DOHH2 (cell line): ENCODE data around the gene SH3GL1.

Experiments used
- H3F3A ChIP-seq: fragments of 200-600 bp; sonication (generic), shearing (Covaris generic); 2 replicates; pipeline ENCODE4 v1.6.0; 2016; ENCODE audit warnings: antibody characterized with exemption, mild to moderate bottlenecking; ENCODE audit not compliant: control insufficient read depth, insufficient read depth
- H3K27ac ChIP-seq: fragments of 200-600 bp; sonication (generic); 2 replicates; pipeline ENCODE4 v1.5.1; 2014; ENCODE audit warnings: low read depth, mild to moderate bottlenecking, low read length, moderate library complexity
- H3K27me3 ChIP-seq: fragments of 200-600 bp; sonication (generic); 2 replicates; pipeline ENCODE4 v1.6.1; 2014; ENCODE audit warnings: mild to moderate bottlenecking, low read length, mixed read lengths; ENCODE audit not compliant: control insufficient read depth
- H3K36me3 ChIP-seq: fragments of 200-600 bp; sonication (generic); 2 replicates; pipeline ENCODE4 v1.6.1; 2014; ENCODE audit warnings: mild to moderate bottlenecking, low read length, moderate library complexity, mixed read lengths; ENCODE audit not compliant: control insufficient read depth
- H3K4me1 ChIP-seq: fragments of 200-600 bp; sonication (generic); 2 replicates; pipeline ENCODE4 v1.6.1; 2014; ENCODE audit warnings: mild to moderate bottlenecking, low read length, mixed read lengths; ENCODE audit not compliant: control insufficient read depth
- H3K4me2 ChIP-seq: fragments of 200-600 bp; sonication (generic); 2 replicates; pipeline ENCODE4 v1.6.0; 2014; ENCODE audit warnings: mild to moderate bottlenecking, low read length, moderate library complexity
- H3K4me3 ChIP-seq: fragments of 200-600 bp; sonication (generic); 2 replicates; pipeline ENCODE4 v1.5.1; 2014; ENCODE audit warnings: mild to moderate bottlenecking, low read length, mixed read lengths
- H3K79me2 ChIP-seq: fragments of 200-600 bp; sonication (generic); 2 replicates; pipeline ENCODE4 v1.6.1; 2014; ENCODE audit warnings: mild to moderate bottlenecking, low read length, mixed read lengths; ENCODE audit not compliant: control insufficient read depth
- H3K9me2 ChIP-seq: fragments of 200-600 bp; sonication (generic); replicated peaks from 2 replicates; pipeline ENCODE4 v1.6.1; 2014; ENCODE audit warnings: mild to moderate bottlenecking, low read length, mixed read lengths; ENCODE audit not compliant: control insufficient read depth
- H3K9me3 ChIP-seq: fragments of 200-600 bp; sonication (generic); 2 replicates; pipeline ENCODE4 v1.6.1; 2014; ENCODE audit warnings: antibody characterized with exemption, low read length, mixed read lengths; ENCODE audit not compliant: control insufficient read depth, insufficient read depth
- H4K20me1 ChIP-seq: fragments of 200-600 bp; sonication (generic); 2 replicates; pipeline ENCODE4 v1.6.0; 2014; ENCODE audit warnings: low read depth, mild to moderate bottlenecking, antibody characterized with exemption, low read length, moderate library complexity; ENCODE audit not compliant: control insufficient read depth, insufficient read depth
- EZH2phosphoT487 ChIP-seq: fragments of 200-600 bp; sonication (generic); IDR thresholded peaks from 2 replicates; pipeline ENCODE4 v1.6.1; 2017; ENCODE audit warnings: borderline replicate concordance, mild to moderate bottlenecking, antibody characterized with exemption, low read length, moderate library complexity, mixed read lengths
- TF ChIP-seq, protein P1 (sequence below): fragments of 200-600 bp; sonication (generic); IDR thresholded peaks from one replicate; pipeline ENCODE4 v1.5.1; 2014; ENCODE audit warnings: antibody characterized with exemption, mild to moderate bottlenecking, low read depth, low read length; ENCODE audit not compliant: poor library complexity, severe bottlenecking

The SH3GL1 gene

DNA sequence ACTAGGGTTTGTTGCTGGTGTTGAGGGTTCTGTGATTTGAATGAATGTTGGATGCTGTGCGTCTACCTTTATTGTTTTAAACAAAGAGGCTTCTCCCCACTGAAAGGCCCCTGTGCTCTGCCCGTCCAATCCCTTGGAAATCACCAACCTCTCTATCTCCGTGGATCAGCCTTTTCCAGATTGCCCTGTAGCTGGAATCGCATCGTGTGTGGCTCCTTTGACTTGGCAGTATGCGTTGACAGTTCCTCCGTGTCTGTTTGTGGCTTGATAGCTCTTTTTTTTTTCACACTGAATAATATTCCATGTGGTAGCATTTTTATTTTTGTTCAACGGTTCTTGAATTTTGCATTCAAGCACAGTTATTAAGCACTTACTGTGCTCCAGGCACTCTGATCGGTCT lies 34.0 kb upstream of the SH3GL1 start:
- H3K9me3 ChIP-seq, result no peaks in the 10 kb centered on the region
- no peak overlapping the region; the same call in 1 of the 2 replicates for H3K27ac ChIP-seq
- H3F3A ChIP-seq, result no peaks in the 10 kb centered on the region
- no peak overlapping the region for H3K4me2 ChIP-seq
- no peak overlapping the region for H3K4me3 ChIP-seq
- no peaks in the 10 kb centered on the region for H3K9me2 ChIP-seq
- H3K79me2 ChIP-seq, result peaks cover 79% of the 10 kb centered on the region
- H4K20me1 ChIP-seq, result peaks cover 8% of the 10 kb centered on the region; the same call in 1 of the 2 replicates
- H3K4me1 ChIP-seq, result peaks cover 40% of the 10 kb centered on the region
- H3K27me3 ChIP-seq, result no peaks in the 10 kb centered on the region
- TF ChIP-seq EZH2phosphoT487, result no peak
- TF ChIP-seq, protein P1, sequence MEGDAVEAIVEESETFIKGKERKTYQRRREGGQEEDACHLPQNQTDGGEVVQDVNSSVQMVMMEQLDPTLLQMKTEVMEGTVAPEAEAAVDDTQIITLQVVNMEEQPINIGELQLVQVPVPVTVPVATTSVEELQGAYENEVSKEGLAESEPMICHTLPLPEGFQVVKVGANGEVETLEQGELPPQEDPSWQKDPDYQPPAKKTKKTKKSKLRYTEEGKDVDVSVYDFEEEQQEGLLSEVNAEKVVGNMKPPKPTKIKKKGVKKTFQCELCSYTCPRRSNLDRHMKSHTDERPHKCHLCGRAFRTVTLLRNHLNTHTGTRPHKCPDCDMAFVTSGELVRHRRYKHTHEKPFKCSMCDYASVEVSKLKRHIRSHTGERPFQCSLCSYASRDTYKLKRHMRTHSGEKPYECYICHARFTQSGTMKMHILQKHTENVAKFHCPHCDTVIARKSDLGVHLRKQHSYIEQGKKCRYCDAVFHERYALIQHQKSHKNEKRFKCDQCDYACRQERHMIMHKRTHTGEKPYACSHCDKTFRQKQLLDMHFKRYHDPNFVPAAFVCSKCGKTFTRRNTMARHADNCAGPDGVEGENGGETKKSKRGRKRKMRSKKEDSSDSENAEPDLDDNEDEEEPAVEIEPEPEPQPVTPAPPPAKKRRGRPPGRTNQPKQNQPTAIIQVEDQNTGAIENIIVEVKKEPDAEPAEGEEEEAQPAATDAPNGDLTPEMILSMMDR, result no peak
- H3K36me3 ChIP-seq, result peaks cover 89% of the 10 kb centered on the region

DNA sequence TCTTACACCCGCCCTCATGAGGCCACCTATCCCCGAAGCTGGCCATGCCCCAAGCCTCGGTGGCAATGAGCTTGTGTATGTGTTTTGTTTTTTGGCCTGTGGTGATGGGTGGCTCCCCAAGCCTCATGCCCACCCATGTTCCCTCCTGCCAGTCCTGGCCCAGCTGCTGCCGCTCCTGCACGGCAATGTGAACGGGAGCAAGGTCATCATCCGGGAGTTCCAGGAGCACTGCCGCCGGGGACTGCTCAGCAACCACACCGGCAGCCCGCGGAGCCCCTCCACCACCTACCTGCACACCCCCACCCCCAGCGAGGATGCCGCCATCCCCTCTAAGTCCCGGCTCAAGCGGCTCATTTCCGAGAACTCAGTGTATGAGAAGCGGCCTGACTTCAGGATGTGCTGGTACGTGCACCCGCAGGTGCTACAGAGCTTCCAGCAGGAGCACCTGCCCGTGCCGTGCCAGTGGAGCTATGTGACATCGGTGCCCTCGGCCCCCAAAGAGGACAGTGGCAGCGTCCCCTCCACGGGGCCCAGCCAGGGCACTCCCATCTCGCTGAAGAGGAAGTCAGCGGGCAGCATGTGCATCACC lies 32.7 kb upstream of the SH3GL1 start:
- Histone ChIP-seq H3K4me1 (peaks cover 51% of the 10 kb centered on the region), H3F3A (no peaks in the 10 kb centered on the region), H3K79me2 (peaks cover 80% of the 10 kb centered on the region), H4K20me1 (0 out of 2 replicates have a peak, but pooled peaks cover 5% of the 10 kb centered on the region), H3K36me3 (peaks cover 93% of the 10 kb centered on the region), H3K9me2 (no peaks in the 10 kb centered on the region), H3K4me2 (no peak overlapping the region), H3K9me3 (no peaks in the 10 kb centered on the region), H3K27ac (peak overlapping the region; percentile 78), H3K4me3 (no peak overlapping the region), H3K27me3 (no peaks in the 10 kb centered on the region)
- TF ChIP-seq, protein P1, result no peak
- TF ChIP-seq EZH2phosphoT487, result no peak

DNA sequence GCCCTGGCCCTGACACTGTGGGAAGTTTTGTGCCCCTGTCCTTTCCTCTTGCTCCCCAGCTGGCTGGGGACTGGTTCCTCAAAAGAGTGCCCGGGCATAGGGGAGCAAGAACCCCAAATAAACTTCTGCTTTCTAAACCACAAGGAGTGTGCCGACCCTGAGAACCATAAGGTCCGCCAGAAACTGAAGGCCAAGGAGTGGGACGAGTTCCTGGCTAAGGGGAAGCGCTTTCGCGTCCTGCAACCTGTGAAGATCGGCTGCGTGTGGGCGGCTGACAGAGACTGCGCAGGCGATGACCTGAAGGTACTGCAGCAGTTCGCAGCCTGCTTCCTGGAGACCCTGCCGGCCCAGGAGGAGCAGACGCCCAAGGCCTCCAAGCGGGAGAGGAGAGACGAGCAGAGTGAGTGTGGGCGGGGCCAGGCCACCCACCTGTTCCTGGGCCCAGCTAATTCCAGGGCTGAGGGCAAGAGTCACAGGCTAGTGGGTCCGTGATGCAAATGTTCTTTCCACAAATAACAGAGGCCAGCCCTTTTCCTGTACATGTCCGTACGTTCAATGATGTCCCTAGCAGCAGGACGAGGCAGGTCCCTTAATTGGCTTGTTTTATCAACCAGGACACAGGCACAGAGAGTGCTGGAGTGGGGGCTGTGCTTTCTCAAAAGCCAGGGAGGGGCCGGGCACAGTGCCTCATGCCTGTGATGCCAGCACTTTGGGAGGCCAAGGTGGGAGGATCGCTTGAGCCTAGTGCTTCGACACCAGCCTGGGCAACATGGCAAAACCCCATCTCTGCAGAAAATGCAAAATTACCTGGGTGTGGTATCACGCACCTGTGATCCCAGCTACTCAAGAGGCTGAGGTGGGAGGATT lies 31.7 kb upstream of the SH3GL1 start:
- Histone ChIP-seq H3K79me2 (peaks cover 73% of the 10 kb centered on the region), H4K20me1 (0 out of 2 replicates have a peak, but pooled peaks cover 3% of the 10 kb centered on the region), H3K36me3 (peaks cover 86% of the 10 kb centered on the region), H3K4me3 (peak overlapping the region; percentile 58), H3F3A (no peaks in the 10 kb centered on the region), H3K27me3 (no peaks in the 10 kb centered on the region), H3K4me2 (peak overlapping the region; percentile 75), H3K4me1 (peaks cover 51% of the 10 kb centered on the region), H3K27ac (peak overlapping the region; percentile 78), H3K9me3 (no peaks in the 10 kb centered on the region), H3K9me2 (no peaks in the 10 kb centered on the region)
- no peak for TF ChIP-seq EZH2phosphoT487
- TF ChIP-seq, protein P1, result no peak
